Measurements from ENCODE around the gene SPEM1.
A peak's percentile ranks its signal among the peaks of the same experiment; 100 is the strongest.

Gene SPEM1

DNA sequence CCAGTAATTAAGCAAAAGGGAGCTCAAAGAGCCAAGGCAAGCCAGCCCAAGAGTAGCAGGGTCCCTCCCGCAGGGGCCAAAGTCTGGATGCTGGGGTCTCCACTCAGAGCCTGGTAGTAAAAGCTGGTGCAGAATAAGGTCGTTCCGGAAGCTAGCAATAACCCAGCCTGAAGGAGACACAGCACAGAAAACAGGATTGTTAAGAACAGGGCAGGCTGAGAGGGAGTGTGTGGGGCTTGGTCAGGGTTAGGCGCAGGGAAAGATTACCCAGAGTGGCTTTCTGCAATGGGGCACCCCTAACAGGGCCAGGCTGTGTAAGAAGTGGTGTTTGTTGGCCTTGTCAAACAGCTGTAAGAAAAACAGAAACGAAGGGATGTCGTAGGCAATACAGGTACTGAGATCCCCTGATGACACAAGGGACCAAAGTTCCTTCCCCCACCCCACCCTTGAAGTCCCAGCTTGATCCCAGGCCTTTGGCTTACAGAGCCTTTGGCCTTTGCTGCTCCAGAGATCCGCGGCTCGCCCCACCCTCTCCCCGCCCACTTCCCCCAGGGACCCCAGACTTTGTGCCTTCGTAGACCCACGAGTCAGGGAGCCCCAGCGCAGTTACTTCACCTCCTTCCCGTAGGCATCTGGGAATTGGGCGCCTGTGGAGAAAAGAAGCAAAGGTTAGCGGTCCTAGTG lies 16.9 kb upstream of the SPEM1 start:
- DNase-seq = no peak

DNA sequence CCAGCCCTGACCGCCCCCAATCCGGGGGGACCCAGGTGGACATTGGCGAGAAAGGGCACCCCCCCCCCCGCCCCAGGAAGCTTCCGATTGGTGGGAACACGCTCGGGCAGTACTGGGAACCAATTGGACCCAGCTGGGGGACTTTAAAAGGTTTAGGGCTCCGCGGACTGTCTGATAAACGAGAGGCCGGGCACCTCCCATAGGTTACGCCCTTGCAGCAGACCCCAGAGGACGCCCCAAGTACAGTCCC lies 16.5 kb upstream of the SPEM1 start:
- DNase-seq = no peak

DNA sequence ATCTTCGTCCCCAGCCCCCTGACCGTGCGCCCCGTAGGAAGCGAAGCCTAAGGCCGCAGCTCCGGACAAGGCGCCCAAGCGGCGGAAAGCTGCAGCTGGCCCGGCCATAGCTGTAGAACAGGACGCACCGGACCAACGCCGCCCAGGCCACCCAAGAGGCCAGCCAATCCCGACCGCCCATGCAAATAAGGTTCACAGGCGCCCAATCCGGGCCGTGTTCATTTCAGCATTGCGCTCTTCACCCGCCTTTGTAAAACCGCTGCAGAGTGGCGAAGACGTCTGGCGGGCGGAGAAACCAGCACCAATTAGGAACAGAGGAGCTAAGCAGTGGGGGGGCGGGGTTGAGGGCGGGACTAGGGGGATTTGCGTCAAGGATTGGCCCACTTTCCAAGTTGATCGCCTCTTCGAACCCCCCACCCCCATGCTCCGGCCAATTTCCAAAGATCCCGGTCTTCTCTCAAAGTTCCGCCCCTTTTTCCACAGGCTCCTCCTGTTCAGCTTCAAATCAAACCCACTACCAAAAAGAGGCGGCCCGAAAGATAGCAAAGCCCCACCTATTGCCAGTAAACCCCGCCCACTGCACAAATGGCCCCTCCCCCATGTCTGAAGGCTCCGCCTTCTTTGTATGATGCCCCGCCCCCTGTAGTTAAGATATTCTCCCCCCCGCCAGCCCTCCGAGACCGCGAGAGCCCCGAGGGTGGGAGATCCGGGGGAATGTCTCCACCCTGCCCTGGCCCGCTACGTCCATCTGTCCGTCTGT lies 16.0 kb upstream of the SPEM1 start, which contains the start of gene TMEM256:
Gene TMEM256, minus strand, starts transcription at position 121 of the 760 bp plus-strand sequence. Its CDS starts 13 bp downstream, at position 108.
- DNase-seq = peak; percentile 93

DNA sequence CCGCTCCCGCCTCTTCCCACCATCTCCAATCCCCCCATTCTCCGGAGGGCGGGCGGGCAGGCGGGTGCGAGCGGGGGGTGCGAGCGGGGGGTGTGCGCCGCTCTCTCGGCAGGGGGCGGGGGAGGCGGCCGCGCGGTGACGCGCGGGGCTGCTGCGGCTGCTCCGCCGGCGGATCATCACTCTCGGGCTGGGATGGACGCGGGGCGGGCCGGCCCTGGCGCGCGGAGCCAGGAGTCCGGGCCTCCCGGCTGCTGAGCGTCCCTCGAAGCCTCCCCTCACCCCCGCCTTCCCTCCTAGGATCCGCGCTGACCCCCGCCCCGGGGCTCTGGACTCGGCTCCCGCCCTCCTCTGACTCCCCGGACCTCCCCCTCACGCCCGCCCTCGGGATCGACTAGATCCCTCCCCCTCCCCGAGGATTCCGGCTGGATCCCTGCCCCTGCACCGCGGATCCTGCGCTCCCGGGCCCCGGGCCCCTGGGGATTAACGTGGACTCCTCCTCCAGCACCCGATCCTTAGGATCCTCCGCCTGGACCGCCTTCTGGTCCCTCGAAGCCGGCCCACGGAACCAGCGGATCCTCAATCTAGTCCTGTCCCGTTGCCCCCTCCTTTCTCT lies 15.3 kb upstream of the SPEM1 start:
- DNase-seq = no peak

DNA sequence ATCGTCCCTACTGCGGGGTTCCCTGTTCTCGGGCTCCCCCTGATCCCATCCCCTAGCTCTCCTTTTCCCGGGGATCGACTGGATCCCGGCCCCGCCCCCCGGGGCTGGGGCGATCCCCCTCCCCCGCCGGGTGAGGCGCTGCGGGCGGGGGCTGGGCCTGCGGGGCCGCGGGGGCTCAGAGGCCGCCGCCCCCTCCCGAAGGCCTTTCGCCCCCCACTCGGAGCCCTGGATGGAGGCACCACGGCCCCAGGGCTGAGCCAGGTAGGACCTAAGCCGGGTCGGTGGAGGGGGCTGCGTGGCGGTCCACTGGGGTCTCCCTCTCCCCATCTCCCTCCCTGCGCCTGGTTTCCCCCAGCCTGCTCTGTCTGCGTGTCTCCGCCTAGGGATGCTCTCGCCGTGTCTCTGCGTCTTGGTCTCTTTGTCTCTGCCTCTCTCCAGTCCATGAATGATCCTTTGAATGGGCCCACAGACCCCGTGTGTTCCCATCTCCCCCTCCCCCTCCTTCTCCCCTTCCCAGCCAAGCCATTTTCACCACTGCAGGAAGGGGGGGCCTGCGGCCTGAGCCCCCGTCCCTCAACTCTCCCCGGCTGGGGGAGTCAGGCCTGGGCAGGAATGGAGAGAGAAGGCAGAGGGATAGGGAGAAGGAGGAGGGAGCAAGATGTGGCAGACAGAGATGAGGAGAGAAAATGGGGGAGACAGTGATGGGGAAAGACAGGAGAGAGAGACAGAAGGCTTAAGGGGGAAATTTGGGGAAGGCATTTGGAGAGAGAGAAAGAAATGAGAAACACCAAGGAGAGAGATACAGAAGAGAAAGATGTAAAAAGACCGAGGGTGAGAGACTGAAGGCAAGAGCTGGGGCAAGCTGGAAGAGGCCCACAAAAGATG lies 14.5 kb upstream of the SPEM1 start:
- DNase-seq = no peak

DNA sequence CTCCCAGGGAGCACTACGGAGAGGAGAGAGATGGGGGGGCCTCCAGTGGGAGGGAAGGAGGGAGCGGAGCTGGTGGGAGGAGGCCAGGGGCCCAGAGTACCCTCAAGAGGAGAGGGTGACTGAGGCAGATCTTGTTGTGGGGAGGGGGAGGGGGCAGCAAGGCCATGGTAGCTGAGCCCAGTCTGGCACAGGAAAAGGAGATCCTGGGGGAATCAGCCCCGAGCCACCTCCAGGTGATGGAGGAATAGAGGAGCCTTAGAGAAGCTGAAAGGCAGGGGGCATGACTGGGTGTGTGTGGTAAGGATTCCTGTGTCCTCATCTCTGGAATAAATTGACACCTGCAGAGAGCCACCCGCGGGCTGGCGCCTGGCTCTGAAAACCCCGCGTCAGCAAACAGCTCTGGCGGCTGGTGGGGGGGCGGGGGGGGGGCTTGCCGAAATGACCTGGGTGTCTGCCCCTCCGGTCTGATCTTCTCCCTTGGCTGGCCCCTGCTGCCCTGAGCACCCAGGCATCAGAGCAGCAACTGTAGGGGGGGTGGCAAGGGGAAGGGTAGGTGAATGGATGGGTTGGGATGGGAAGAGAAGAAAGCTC lies 13.8 kb upstream of the SPEM1 start:
- no peak for DNase-seq

DNA sequence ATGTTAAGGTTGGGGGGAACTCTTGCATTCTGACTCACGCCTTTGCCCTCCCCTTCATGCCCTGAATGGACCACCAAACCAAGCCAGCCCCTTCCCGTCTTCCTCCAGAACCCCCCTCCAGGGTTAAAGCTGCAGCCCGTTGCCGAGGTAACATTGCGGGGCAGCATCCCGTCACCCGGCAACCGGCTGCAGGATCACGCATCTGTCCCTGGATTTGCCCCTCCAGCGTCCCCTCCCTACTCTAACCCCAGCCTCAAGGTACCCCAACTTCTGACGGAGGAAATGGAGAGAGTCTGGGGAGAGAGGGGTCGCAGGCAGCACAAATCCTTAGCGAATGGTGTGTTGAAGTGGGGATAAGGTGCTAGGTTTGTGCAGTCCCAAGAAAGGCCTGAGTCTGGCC lies 13.0 kb upstream of the SPEM1 start:
- DNase-seq = no peak

DNA sequence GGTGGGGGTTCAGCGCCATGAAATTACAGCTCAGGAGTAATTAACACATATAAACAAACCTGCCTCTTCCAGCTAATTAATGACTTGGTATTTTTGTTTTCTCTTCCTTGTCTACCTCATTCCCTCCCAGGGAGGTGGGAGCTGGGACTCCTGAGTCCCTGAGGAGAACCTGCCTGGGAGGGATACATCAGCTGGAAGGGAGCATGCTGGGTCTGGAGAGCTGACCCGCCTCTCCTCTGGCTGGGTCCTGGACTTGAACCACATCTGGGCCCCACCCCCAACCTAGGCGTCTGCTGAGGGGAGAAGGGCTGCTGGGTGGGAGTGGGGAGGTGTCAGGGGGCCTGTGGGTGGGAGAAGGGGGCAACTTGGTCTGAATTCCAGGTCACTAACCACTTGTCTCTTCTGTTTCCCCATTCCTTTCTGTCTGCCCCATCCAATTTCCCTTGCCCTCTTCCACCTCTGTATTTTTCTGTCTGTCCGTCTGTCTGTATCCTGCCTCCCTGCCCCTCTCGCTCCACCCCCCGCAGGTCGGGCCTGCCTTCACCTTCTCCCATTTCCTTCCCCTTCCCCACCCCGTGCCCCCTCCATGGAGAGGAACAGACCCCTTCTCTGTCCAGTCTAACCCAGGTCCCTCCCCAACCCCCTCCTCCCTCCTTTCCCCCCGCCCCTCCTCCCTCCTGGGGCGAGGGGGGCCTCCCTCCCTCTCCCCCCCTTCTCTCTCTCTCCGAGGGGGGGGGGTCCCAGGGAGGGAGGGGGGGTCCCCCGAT lies 12.5 kb upstream of the SPEM1 start, which contains the start of gene NLGN2:
Gene NLGN2, plus strand, starts transcription at position 361 of the 767 bp plus-strand sequence. CDS start 411 bp downstream, outside the sequence.
- no peak for DNase-seq

DNA sequence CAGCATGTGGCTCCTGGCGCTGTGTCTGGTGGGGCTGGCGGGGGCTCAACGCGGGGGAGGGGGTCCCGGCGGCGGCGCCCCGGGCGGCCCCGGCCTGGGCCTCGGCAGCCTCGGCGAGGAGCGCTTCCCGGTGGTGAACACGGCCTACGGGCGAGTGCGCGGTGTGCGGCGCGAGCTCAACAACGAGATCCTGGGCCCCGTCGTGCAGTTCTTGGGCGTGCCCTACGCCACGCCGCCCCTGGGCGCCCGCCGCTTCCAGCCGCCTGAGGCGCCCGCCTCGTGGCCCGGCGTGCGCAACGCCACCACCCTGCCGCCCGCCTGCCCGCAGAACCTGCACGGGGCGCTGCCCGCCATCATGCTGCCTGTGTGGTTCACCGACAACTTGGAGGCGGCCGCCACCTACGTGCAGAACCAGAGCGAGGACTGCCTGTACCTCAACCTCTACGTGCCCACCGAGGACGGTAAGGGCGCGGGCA lies 11.8 kb upstream of the SPEM1 start:
- DNase-seq = peak; percentile 26

DNA sequence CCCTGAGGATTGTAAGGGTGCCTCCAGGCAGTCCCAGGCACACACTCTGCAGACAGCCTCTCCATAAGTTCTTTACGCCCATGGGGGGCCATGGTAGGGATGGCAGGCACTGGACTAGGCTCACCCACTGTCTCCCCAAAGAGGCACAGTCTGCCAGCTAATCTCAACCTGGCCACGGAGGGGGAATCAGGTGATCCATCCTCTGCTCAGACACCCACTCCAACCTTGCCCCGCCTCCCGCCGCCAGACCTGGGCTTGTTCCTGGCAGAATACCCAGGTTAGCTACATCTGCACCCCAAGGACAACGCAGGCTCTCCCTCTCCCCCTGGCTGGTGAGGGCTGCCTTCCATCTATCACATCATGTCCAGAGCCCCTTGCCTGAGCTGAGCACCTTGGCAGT lies 11.3 kb upstream of the SPEM1 start:
- no peak for DNase-seq

DNA sequence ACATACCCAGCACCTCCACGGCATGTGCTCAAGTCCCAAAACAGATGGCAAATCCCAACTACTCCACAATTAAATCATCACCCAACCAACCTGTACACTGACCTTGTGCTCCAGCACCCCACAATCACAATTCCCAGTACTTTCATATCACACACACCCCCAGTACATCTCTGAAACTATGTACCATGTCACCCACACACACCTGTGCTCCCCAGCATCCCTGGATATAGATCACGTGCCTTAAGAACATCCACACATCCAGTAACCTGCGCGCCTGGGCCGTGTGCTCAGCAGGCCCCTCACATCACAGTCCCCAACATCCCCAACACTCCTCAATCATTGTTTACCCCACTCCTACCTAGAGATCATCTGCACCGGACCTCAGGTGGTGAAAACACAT lies 10.4 kb upstream of the SPEM1 start:
- no peak for DNase-seq

DNA sequence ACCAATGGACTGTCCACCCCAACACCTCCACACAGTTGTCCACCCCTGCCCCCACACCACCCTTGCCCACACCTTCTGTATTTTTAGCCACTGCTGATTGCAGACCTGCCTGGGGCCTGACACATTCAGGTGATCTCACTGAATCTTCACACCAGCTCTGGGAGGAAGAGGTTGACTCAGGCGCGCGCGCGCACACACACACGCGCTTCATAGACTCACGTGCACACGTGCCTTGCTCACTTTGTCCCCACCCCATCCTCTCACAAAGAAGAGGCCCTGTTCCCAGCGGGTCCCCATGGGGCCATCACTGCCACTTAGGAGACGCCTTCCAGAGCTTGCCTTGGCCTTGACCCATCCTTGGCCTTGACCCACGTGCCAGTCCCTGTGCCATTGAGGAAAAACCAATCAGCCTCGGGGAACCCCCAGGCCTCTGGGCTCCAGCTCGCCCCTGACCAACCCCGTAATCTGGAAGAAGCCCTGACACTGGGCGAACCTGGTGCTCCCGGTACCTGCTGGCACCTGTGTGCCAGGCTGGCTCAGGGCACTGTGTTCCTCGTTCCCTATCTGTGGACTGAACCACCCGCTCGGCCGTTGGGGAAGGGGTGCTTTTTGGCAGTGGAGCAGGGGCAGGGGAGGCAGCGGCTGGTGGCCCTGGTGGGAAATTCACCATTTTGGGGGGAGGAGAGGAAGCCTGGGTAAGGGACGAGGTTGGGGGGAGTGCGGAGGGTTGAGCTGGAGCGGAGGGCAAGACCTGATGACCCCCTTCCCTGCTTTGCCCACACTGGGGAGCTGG lies 9.3 kb upstream of the SPEM1 start:
- no peak for DNase-seq

DNA sequence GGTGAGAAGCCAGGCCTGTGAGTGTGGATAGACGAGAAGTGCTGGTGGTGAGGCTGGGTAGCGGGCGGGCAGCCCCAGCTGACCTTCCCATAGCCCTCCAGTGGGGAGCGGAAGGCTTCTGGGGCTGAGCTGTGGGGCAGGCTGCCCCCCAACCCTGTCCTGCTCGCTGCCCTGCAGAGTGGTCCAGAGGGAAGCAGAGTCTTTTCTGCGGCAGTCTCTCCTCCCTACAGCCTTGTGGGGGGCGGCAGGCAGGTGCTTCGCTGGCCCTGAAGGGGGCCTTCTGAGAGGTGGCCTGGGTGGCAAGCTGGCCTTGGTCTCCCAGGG lies 8.7 kb upstream of the SPEM1 start:
- DNase-seq = no peak

DNA sequence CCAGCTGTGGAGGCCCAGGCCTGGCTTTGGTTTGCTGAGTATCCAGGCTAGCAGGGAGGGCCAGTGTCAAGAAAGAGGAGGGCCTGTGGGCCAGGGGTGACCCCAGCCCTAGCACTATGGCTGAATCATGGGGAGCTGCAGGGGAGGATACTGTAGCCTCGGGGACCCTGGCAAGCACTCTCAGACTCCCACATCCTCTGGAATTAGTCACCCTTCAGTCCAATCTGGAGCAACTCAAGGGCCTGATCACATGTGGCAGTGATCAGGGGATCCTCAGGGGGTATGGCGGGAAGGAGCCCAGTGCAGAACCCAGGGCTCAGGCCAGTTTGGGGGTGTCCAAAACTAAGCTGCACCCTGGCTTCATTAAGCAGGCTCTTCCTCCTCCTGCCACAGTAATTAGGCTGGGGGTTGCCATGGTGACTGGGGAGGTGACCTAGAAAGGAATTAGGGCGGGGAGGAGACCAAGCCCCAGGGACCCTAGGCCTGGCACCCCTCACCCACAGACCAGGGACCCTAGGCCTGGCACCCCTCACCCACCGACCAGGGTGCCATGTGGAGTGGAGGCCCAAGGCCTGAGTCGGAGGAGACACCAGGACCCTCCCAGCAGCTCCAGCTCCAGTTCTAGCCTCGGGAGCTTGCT lies 6.7 kb upstream of the SPEM1 start:
- DNase-seq = no peak

DNA sequence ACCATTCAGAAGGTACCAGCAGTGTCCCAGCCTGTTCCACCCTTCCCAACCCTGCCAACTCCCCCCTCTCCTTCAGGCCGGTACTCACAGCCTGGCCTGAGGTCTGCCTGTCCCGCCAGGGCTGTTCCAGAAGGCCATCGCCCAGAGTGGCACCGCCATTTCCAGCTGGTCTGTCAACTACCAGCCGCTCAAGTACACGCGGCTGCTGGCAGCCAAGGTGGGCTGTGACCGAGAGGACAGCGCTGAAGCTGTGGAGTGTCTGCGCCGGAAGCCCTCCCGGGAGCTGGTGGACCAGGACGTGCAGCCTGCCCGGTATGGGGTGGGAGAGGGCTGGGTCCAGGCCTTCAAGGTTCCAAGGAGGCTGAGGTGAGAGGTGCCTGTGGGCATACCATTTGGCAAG lies 5.3 kb upstream of the SPEM1 start:
- DNase-seq = no peak

DNA sequence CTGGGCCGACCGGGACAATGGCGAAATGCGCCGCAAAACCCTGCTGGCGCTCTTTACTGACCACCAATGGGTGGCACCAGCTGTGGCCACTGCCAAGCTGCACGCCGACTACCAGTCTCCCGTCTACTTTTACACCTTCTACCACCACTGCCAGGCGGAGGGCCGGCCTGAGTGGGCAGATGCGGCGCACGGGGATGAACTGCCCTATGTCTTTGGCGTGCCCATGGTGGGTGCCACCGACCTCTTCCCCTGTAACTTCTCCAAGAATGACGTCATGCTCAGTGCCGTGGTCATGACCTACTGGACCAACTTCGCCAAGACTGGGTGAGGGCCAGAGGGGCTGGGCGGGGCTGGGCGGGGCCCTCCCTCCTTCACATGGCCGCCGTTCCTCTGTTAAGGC lies 4.3 kb upstream of the SPEM1 start:
- no peak for DNase-seq

DNA sequence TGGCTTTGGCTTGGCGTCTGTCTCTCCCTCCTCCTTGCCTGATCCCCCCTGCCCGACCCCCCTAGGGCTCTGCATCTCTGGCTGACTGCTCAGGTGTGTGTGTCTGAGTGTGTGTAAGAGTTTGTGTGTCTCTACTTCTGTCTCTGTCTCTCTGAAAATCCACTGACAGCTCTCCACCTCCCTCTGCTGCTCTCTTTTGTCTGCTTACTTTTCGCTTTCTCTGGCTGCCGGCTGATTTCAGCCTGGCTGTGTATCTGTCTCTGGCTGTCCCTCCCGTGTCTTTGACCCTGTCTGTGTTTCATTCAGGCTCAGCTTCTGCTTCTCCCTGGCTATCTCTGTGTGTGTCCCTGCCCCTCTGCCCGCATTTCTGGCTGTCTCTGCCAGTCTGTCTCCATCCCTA lies 3.8 kb upstream of the SPEM1 start:
- DNase-seq = no peak

DNA sequence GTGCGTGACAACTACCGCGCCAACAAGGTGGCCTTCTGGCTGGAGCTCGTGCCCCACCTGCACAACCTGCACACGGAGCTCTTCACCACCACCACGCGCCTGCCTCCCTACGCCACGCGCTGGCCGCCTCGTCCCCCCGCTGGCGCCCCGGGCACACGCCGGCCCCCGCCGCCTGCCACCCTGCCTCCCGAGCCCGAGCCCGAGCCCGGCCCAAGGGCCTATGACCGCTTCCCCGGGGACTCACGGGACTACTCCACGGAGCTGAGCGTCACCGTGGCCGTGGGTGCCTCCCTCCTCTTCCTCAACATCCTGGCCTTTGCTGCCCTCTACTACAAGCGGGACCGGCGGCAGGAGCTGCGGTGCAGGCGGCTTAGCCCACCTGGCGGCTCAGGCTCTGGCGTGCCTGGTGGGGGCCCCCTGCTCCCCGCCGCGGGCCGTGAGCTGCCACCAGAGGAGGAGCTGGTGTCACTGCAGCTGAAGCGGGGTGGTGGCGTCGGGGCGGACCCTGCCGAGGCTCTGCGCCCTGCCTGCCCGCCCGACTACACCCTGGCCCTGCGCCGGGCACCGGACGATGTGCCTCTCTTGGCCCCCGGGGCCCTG lies 3.0 kb upstream of the SPEM1 start:
- no peak for DNase-seq

DNA sequence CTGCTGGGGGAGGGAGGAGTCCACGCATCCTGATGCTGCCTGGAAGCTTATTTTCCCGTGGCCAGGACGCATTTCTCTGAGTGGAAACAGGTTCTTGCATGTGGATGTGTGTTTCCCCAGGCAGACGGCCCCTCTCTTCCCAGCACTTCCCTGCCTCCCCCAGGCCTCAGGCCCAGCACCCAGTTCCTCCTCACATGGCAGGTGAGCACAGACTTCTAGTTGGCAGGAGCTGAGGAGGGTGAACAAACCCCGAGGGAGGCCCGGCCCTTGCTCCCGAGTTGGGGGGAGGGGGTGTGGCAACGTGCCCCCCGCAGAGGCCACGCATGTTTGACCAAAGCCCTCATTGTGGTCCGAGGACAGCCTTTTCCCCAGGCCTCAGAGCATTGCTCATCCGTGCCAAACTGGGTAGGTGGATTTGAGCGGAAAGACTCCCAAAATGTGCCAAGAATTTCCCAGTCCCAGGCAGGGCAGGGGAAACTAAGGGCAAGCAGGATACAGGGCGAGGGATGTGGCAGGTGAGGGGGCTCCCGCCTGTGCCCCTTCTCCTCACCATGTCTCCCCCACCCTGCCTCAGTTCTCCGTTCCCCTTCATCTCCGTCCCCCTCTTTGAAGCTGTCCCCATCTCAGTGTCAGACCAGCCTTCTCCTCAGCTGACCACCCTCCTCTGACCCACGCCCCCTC lies 1.5 kb upstream of the SPEM1 start:
- no peak for DNase-seq

DNA sequence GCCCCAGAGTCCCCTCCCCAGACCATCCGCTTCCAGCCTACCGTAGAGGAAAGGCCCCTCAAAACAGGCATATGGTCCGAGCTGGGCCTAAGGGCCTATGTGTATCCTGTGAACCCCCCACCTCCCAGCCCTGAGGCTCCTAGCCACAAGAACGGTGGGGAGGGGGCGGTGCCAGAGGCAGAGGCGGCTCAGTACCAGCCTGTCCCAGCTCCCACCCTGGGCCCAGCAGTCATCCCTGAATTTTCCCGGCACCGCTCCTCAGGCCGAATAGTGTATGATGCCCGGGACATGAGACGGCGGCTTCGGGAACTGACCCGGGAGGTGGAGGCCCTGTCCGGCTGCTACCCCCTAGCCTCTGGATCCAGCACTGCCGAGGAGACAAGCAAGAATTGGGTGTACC lies 1.1 kb downstream of the SPEM1 start:
- DNase-seq = no peak

Data from central memory CD4-positive, alpha-beta T cell (primary cell).